Measurements from ENCODE around the gene GRIP2.

DNA sequence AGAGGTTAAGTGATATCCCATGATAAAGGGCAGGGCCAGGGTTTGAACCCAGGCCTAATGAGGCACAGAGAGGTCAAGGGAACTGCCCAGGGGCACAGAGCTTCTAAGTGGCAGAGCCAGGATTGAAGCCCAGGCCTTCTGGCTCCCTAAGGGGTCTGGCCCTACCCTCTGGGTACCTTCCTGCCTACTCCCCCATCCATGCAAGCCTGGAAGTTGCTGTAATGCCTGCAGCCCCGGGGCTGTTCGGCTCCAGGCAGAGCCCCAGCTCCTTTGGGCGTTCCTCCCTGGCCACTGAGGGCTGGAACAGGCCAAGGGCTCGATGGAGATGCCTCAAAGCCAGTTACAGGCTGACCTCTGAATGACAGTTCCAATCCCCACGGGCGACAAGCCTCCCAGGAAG is 4.5 kb downstream of the GRIP2 start:
- no peak for TF ChIP-seq ARNTL (CRISPR knock-in tag; IDR thresholded peaks at IDR 0.05; ENCODE audit: borderline replicate concordance, low read depth)
- TF ChIP-seq PATZ1 (CRISPR knock-in tag; IDR thresholded peaks at IDR 0.05; ENCODE audit: borderline replicate concordance): no peak
- TF ChIP-seq, protein P1, sequence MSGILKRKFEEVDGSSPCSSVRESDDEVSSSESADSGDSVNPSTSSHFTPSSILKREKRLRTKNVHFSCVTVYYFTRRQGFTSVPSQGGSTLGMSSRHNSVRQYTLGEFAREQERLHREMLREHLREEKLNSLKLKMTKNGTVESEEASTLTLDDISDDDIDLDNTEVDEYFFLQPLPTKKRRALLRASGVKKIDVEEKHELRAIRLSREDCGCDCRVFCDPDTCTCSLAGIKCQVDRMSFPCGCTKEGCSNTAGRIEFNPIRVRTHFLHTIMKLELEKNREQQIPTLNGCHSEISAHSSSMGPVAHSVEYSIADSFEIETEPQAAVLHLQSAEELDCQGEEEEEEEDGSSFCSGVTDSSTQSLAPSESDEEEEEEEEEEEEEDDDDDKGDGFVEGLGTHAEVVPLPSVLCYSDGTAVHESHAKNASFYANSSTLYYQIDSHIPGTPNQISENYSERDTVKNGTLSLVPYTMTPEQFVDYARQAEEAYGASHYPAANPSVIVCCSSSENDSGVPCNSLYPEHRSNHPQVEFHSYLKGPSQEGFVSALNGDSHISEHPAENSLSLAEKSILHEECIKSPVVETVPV (CRISPR knock-in tag; IDR thresholded peaks at IDR 0.05): no peak
- TF ChIP-seq ZNF8 (CRISPR knock-in tag; IDR thresholded peaks at IDR 0.05): no peak
- TF ChIP-seq RARB (CRISPR knock-in tag; IDR thresholded peaks at IDR 0.05): no peak
- no peak for TF ChIP-seq GLIS3 (CRISPR knock-in tag; IDR thresholded peaks at IDR 0.05)
- TF ChIP-seq PPARA (CRISPR knock-in tag; IDR thresholded peaks at IDR 0.05; ENCODE audit: borderline replicate concordance): no peak
- TF ChIP-seq ESRRG (CRISPR knock-in tag; IDR thresholded peaks at IDR 0.05): no peak
- no peak for TF ChIP-seq ZNF70 (CRISPR knock-in tag; IDR thresholded peaks at IDR 0.05)
- TF ChIP-seq ZFP30 (CRISPR knock-in tag; IDR thresholded peaks at IDR 0.05): no peak
- TF ChIP-seq, protein P2, sequence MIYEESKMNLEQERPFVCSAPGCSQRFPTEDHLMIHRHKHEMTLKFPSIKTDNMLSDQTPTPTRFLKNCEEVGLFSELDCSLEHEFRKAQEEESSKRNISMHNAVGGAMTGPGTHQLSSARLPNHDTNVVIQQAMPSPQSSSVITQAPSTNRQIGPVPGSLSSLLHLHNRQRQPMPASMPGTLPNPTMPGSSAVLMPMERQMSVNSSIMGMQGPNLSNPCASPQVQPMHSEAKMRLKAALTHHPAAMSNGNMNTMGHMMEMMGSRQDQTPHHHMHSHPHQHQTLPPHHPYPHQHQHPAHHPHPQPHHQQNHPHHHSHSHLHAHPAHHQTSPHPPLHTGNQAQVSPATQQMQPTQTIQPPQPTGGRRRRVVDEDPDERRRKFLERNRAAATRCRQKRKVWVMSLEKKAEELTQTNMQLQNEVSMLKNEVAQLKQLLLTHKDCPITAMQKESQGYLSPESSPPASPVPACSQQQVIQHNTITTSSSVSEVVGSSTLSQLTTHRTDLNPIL (CRISPR knock-in tag; IDR thresholded peaks at IDR 0.05; ENCODE audit: low read depth): no peak
- no peak for TF ChIP-seq ISL1 (CRISPR knock-in tag; IDR thresholded peaks at IDR 0.05)
- TF ChIP-seq ZNF565 (CRISPR knock-in tag; conservative IDR thresholded peaks at IDR 0.05; ENCODE audit: low read depth): no peak
- TF ChIP-seq TCF4 (CRISPR knock-in tag; IDR thresholded peaks at IDR 0.05; ENCODE audit: borderline replicate concordance): no peak
